Raji (cell line): ENCODE measurements around the gene CCNQ.

Source experiments
- POLR2A ChIP-seq: IDR thresholded peaks from 2 replicates; pipeline ENCODE4 v1.6.1; 2011; ENCODE audit warnings: low read depth, low read length, control low read depth; ENCODE audit not compliant: insufficient read depth

The CCNQ gene

DNA sequence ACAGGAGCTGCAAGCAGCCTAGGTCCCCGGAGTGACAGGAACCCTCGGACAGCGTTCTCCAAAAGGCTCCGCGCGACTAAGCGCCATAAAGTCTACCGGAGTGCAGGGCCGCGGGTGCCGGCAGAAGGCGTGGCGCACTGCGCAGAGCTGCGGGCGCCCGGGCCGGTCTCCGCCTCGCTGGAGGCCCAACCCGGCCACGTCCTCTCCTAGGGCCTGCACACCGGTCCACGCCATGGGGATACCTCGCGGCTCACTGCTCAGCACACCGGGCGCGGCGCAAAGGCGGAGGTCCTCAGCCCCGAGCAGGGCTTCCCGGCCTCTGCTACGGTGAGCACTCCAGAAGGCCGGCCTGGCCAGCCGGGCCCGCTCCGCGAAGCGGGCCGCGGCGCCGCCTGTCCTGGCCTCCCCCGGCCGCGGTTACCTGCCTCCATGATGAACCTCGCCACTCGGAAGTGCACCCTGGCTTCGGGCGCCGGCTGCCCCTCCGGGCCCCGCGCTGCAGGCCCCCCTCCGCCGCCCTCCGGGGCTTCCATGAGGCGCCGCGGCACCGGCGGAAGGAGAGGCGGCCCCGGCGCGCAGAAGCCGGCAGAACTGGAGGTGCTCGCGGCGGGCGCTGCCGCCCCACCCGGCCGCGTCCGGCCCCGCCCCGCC lies at the start of gene CCNQ:
Gene CCNQ, minus strand, starts transcription at position 599 of the 651 bp plus-strand sequence. Its CDS starts 66 bp downstream, at position 533.
- no peak; the same call in 1 of the 2 replicates for TF ChIP-seq POLR2A

DNA sequence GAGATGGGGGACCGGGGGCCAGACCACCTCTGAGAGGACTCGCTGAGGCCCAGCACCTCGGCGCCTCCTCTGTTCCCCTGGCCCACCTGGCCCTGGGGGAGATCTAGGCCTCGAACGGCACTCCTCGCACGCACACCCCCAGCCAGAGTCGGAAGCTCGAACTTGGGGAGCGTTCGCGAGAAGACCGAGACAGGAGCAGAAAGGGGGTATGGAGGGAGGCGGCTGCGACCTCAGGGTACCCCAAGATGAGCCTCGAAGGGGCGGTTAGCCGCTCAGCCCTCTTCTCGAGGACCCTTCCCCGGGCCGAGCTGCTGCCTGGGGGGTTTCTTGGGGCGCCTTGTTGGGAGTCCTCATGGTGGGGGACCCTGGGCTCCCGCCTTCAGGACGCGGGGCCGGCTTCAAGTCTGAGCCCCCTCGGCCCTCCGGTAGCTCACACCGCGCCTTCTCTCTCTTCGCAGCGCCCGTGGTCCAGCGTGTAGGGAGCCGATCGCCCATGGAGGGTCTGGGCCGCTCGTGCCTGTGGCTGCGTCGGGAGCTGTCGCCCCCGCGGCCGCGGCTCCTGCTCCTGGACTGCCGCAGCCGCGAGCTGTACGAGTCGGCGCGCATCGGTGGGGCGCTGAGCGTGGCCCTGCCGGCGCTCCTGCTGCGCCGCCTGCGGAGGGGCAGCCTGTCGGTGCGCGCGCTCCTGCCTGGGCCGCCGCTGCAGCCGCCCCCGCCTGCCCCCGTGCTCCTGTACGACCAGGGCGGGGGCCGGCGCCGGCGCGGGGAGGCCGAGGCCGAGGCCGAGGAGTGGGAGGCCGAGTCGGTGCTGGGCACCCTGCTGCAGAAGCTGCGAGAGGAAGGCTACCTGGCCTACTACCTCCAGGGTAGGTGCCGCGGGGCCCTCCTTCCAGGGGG lies 48.8 kb upstream of the CCNQ start:
- no peak for TF ChIP-seq POLR2A

DNA sequence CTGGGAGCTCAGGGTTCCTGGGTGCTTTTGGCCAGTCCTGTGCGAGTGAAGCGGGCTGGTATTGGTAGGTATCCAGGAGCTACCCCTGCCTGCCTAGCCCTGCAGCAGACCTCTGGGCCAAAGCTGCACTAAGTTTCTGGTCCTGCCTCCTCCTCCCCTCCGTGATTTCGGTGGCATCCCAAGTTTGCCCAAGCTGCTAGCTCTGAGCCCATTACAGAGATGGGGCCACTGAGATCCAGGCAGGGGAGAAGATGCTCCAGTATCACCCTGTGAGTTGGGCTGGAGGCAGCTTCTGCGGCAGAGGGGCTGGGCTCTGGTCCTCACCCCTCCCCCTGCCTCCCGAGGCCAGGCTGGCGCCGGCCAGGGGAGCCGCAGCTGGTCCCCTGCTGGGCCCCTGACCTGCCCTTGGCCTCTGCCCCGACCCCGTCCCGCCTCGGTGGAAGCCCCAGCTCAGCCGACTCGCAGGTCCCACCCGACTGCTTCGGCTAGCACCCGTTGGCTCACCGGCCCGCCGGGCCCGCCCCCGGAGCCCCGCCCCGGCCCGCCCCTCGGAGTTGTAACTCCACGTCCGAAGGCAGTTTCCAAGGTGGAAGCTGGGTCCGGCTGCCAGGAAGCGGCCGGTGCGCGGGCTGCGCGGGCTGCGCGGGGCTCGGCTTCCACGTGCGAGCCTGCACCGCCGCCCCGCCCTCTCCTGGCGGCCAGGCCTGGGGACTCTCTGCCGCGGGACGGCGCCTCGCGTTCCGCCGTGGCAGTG lies 47.9 kb upstream of the CCNQ start, which contains the start of gene DUSP9:
Gene DUSP9, plus strand, starts transcription at position 584 of the 754 bp plus-strand sequence. CDS start 751 bp downstream, outside the sequence.
- TF ChIP-seq POLR2A = no peak

DNA sequence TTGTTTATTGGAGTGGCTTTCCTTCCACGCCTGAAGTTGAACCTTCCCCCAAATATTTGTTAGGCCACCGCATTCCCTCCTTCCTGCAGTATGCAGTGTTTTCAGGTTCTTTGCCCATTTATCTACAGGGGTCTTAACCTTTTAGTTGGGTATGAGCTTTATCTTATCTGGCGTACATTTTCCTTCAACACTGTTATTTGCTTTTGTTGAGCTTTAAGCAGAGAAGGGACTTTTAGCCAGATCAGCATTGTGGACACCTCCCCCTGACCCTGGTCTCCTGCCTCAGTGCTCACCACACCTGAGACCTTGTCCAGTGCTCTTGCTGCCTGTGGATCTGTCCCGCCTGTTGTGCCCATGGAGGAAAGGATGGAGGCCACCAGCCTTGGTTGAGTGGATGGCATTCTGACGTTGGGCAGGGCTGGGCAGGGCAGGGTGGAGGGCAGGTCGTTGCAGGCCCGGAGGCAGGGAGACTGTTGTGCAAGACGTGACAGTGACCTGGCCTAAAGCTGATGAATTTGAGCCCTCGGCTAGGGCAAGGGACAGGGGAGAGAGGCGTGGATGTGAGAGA lies 47.1 kb upstream of the CCNQ start:
- no peak for TF ChIP-seq POLR2A

DNA sequence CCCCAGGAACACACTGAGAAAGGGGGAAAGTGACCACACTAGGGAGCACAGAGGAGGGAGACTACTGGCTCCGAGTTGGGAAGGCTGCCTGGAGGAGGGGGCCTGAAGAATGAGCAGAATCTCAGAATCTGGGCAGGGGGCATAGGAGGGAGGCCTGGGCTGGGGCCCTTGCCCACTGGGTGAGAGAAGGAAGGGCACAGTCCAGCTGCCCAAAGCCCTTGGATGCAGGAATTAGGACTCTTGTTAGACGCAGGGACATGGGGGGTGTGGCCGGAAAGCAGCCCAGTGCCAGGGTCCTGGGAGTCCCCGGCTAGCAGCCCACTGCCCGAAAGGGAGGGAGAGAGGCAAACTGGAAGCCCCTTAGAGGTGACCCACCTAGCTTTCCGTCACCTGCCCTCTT lies 46.2 kb upstream of the CCNQ start:
- TF ChIP-seq POLR2A = no peak

DNA sequence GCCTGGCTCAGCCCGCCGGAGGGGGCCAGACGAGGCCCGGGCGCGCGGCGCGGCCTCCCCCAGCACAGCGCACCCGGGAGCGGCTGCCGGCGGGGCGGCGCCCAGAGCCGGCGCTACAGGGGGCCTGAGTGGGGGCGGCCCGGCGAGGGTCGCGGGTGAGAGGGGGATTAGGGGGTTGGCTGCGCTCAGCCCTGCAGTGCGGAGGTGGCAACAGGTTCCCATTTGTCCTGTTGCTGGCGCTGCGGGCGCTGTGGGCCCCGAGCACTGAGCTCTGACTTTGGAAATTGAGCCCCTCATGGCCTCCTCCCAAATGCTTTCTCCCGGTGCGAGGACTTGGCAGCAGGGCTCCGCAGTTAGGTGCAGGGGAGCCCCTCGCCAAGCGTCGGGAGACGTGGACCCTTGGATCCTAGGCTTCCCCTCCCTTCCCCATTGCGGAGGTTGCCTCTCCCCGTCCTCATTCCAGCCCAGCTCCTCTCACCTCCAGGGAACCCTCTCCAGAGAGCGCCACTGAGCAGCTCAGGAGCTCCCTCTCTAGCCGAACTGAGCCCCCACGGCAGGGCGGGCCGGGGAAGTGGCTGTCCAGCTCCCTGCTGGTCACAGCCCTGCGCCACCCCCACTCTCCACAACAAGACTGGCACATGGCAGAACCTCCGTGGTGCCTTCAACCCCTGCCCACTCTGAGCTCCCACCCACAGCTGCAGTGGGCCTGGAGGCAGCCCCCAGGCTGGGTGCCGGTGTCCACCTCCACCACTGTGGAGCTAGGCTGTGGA lies 45.6 kb upstream of the CCNQ start:
- TF ChIP-seq POLR2A = no peak

DNA sequence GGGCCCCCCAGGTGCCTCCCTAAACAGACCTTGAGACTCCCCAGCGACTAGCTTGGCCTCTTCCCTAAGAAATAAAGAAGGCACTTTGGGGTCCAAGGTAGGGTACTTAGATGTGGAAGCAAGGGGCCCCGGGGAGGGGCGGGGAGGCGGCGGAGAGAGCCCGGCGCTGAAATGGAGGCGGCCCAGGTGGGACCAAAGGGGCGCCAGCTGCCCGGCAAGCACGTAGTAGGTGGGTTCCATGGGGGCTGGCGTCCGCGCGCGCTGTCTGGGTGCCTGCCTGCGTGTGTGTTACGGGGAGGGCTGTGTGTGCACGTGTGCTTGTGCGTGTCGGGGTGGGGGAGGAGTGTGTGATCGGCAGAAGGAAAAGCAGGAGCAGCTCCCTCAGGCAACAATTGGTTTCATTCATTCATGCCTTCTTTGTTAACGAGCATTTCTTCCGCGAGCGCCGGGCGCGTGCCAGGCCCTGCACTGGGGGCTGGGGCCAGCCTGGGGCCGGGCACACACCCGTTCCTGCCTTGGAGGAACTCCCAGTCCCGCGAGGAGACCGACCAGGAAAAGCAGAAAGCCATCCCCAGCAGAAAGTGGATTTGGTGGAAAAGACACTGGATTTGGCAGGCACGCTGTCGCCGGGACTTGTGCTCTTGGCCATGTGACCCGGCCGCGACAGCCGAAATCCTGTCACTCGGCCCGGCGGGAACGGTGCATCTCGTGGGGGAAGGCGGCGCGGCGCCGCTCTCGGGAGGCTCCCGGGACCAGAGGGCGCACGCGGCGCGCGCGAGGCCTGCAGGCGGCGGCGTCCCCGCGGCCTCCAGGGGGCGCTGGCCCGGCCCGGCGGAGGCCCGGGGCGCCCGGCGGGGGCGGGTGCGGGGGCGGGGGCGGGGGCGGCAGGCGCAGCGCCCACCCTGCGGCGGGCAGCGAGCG lies 44.8 kb upstream of the CCNQ start:
- TF ChIP-seq POLR2A = no peak

DNA sequence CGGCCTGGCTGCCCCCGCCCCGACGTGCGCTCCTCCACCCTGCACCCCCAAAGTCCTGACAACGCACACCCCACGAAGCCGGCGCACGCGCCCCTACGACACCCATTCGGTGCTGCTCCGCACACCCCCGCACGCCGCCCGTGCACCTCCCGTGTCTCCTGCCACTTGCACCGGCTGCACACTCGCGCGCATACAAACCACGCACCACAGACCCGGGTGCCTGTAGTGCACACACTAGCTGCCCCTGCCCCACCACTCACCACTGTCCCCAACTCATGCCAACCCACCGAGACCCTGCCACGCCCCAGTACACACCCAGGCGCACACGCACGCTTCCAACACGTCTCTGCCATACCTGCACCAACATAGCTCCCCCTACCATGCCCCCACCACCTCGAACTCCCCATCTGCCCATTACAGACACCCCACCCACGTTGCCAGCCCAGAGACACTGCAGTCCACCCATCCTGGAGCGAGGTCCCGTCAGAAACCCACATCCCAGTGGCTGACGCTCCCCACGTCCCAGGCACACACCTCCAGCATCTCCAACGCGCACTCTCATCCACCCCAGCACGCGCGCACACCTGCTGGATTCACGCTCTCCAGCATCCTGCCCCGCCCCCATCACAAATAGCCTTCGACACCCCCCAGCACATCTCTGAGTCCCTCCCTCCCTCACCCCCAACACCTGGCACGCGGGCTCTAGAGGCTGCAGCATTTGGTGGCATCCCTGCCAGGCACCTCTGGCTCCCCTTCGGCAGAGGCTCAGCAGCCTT lies 43.9 kb upstream of the CCNQ start:
- TF ChIP-seq POLR2A = no peak

DNA sequence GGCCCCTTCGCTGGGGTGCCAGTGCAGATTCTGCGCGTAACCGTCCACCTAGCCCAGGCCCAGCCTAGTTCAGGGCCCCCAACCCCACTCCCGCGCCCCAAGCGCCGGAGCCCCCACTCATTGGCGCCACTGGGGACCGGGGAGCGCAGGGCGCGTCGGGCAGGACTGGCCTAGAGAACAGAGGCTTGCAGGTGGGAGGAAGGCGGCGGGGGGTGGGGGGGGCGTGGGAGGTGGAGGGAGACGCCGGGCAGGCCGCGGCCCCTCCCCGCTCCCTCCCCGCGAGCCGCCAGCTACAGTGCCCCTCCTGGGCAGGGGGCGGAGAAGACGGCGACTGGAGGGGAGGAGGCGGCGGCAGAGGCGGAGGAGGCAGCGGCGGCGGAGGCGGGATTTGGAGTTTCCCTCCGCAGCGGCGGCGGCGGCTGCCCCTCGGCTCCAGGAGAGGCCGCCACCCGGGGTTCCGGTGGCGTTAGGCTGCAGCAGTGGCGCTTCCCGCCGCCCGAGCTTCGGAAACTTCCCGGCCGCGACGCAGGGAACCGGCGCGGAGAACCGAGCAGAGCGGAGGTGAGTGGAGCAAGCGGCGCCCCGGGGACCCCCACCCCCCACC lies 43.2 kb upstream of the CCNQ start:
- no peak for TF ChIP-seq POLR2A

DNA sequence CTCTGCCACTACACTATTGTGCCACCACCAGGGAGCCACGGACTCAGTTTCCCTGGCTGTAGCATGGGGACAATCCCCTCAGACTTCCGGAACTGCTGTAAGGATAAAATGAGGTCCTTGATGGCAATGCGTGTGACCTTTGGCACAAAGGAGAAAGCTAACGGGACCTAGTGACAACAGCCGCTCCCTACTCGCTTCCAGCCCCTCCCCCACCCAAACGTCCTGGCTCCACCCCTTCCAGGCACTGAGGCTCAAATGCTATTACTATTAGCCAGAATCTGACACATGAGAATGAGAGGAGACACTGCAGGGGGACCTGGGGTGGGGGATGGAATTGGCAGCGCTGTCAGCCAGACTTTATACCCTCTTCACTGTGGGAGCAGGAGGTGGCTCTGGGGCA lies 42.7 kb upstream of the CCNQ start:
- no peak for TF ChIP-seq POLR2A

DNA sequence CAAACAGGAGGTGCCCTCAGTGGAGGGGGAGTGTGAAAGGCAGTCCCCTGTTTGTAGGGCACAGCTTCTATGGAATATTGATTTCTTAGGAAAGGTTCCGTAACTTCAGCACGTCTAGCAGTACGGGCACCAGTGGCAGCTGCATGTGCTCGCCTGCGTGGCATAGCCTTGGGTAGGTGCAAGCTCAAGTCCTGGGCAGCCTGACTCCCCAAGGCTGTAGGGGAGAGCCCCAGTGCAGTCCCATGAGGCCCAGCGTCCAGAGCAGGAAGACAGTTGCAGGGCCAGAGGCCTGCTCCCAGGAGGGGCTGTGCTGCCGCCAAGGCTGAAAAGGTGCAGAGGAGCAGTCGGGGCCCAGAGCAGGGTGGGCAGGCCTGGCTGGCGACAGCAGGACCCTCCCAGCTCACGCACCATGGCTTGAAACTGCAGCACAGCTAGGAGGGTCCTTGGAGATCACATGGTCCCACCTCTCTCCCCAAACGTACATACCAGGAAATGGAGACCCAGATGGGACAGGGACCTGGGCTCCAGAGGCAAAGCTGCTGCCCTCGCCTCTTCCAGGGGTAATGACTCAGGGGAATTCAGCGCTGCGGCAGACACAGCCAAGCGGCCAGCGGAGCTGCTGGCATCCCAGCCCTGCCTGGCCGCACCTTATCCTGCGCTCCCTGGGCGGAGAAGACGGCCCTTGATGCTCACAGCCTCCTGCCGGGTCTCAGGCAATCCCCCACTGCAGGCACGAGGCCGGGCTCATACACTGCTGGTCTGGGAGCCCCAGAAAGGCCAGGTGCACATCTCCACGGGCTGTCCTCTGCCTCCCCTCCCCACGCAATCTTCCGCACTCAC lies 42.0 kb upstream of the CCNQ start:
- TF ChIP-seq POLR2A = no peak
